MM.1S (cell line): ENCODE data around the gene LRRC31.

ENCODE experiments used
- DNase-seq: peaks from one replicate; pipeline ENCODE4 v3.0.0-alpha.2; 2015
- H2AFZ ChIP-seq: fragments of 300-600 bp; sonication (generic); 2 replicates; pipeline ENCODE4 v1.6.0; 2016; ENCODE audit warnings: antibody characterized with exemption, low read length
- H3F3A ChIP-seq: fragments of 300-600 bp; sonication (generic); 2 replicates; pipeline ENCODE4 v1.6.1; 2016; ENCODE audit warnings: mild to moderate bottlenecking, antibody characterized with exemption, low read length, moderate library complexity, mixed read lengths; ENCODE audit not compliant: insufficient read depth
- H3K27ac ChIP-seq: fragments of 300-600 bp; sonication (generic); 2 replicates; pipeline ENCODE4 v1.5.1; 2016; ENCODE audit warnings: mild to moderate bottlenecking, low read length
- H3K27me3 ChIP-seq: fragments of 300-600 bp; sonication (generic); replicated peaks from 2 replicates; pipeline ENCODE4 v1.6.0; 2016; ENCODE audit warnings: low read length; ENCODE audit not compliant: insufficient read depth
- H3K36me3 ChIP-seq: fragments of 300-600 bp; sonication (generic); replicated peaks from 2 replicates; pipeline ENCODE4 v1.6.1; 2016; ENCODE audit warnings: mild to moderate bottlenecking, low read length, mixed read lengths; ENCODE audit not compliant: insufficient read depth
- H3K4me1 ChIP-seq: fragments of 300-600 bp; sonication (generic); 2 replicates; pipeline ENCODE4 v1.6.1; 2016; ENCODE audit warnings: low read length, mixed read lengths
- H3K4me2 ChIP-seq: fragments of 300-600 bp; sonication (generic); 2 replicates; pipeline ENCODE4 v1.6.0; 2016; ENCODE audit warnings: low read depth, low read length
- H3K4me3 ChIP-seq: fragments of 300-600 bp; sonication (generic); 2 replicates; pipeline ENCODE4 v1.5.1; 2016; ENCODE audit warnings: low read length, mixed read lengths
- H3K79me2 ChIP-seq: fragments of 300-600 bp; sonication (generic); 2 replicates; pipeline ENCODE4 v1.6.1; 2016; ENCODE audit warnings: mixed run types, low read length, mixed read lengths
- H3K9ac ChIP-seq: fragments of 300-600 bp; sonication (generic); 2 replicates; pipeline ENCODE4 v1.6.1; 2016; ENCODE audit warnings: low read length, mixed read lengths
- H3K9me2 ChIP-seq: fragments of 300-600 bp; sonication (generic); replicated peaks from 2 replicates; pipeline ENCODE4 v1.6.1; 2016; ENCODE audit warnings: mild to moderate bottlenecking, low read length, mixed read lengths; ENCODE audit not compliant: insufficient read depth
- H3K9me3 ChIP-seq: fragments of 300-600 bp; sonication (generic); replicated peaks from 2 replicates; pipeline ENCODE4 v1.6.1; 2016; ENCODE audit warnings: mild to moderate bottlenecking, low read length, mixed read lengths; ENCODE audit not compliant: insufficient read depth
- H4K20me1 ChIP-seq: fragments of 300-600 bp; sonication (generic); 2 replicates; pipeline ENCODE4 v1.6.1; 2016; ENCODE audit warnings: mild to moderate bottlenecking, low read length, moderate library complexity, mixed read lengths; ENCODE audit not compliant: insufficient read depth
- CTCF ChIP-seq: fragments of 300-600 bp; sonication (generic); IDR thresholded peaks from 2 replicates; pipeline ENCODE4 v1.5.1; 2016; ENCODE audit warnings: antibody characterized with exemption, low read length, mixed read lengths
- EZH2 ChIP-seq: fragments of 300-600 bp; sonication (generic); optimal IDR thresholded peaks from 2 replicates; pipeline ENCODE3; 2017; ENCODE audit warnings: low read depth, mild to moderate bottlenecking, antibody characterized with exemption, low read length, mixed read lengths
- EZH2phosphoT487 ChIP-seq: fragments of 300-600 bp; sonication (generic); IDR thresholded peaks from 2 replicates; pipeline ENCODE4 v1.6.1; 2018; ENCODE audit warnings: antibody characterized with exemption, low read length

LRRC31 gene

DNA sequence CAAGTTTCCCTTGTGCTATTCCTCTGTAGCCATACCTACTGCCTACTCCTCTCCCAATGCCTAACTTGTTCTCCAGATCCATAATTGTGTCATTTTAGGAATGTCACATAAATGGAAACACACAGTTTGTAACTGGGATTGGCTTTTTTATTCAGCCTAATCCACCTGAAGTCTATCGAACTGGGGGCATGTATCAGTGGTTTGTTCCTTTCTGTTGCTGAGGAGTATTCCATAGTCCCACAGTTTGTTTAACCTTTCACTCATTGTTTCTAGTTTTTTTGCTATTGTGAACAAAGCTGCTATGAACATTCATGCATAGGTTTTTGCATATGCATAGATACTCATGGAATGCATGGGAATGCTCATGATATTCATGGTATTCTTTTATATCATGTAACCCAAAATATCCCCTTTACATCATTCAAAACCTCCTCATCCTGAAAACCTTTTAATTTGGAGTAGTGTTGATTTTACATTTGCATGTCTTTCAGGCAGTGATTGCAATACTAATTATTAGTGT is 31.2 kb downstream of the LRRC31 start:
- no peak overlapping the region for H2AFZ ChIP-seq
- no peaks in the 10 kb centered on the region for H3K79me2 ChIP-seq
- TF ChIP-seq CTCF = no peak
- TF ChIP-seq EZH2 = no peak
- TF ChIP-seq EZH2phosphoT487 = no peak
- H3K9ac ChIP-seq = no peak overlapping the region
- no peaks in the 10 kb centered on the region for H4K20me1 ChIP-seq
- H3F3A ChIP-seq = no peaks in the 10 kb centered on the region
- no peak overlapping the region for H3K4me3 ChIP-seq
- H3K9me3 ChIP-seq = no peaks in the 10 kb centered on the region
- no peak overlapping the region for H3K27ac ChIP-seq
- H3K4me2 ChIP-seq = no peak overlapping the region
- 0 out of 2 replicates have a peak, but pooled peaks cover 9% of the 10 kb centered on the region for H3K4me1 ChIP-seq
- no peaks in the 10 kb centered on the region for H3K27me3 ChIP-seq
- H3K9me2 ChIP-seq = no peaks in the 10 kb centered on the region
- H3K36me3 ChIP-seq = no peaks in the 10 kb centered on the region
- DNase-seq = no peak

- Histone ChIP-seq H3F3A (no peaks in the 10 kb centered on the region), H3K36me3 (no peaks in the 10 kb centered on the region), H3K4me3 (no peak overlapping the region), H2AFZ (peak overlapping the region; percentile 50; the same call in 1 of the 2 replicates), H4K20me1 (no peaks in the 10 kb centered on the region), H3K27me3 (no peaks in the 10 kb centered on the region), H3K4me2 (no peak overlapping the region), H3K79me2 (no peaks in the 10 kb centered on the region), H3K4me1 (0 out of 2 replicates have a peak, but pooled peaks cover 9% of the 10 kb centered on the region), H3K27ac (no peak overlapping the region), H3K9me2 (no peaks in the 10 kb centered on the region), H3K9ac (no peak overlapping the region), H3K9me3 (no peaks in the 10 kb centered on the region)
- no peak for DNase-seq
- TF ChIP-seq EZH2phosphoT487 (no peak), EZH2 (no peak), CTCF (no peak)
These were observed 32.8 kb downstream of the LRRC31 start for GRCh38 chr3:169836942-169837275.

- Histone ChIP-seq H3K36me3 (no peaks in the 10 kb centered on the region), H3K27me3 (no peaks in the 10 kb centered on the region), H3K9me3 (no peaks in the 10 kb centered on the region), H3K9ac (no peak overlapping the region), H3K9me2 (no peaks in the 10 kb centered on the region), H3K4me3 (no peak overlapping the region), H3K79me2 (no peaks in the 10 kb centered on the region), H3K27ac (no peak overlapping the region), H2AFZ (peak overlapping the region; percentile 50; the same call in 1 of the 2 replicates), H3K4me1 (0 out of 2 replicates have a peak, but pooled peaks cover 9% of the 10 kb centered on the region), H3K4me2 (no peak overlapping the region), H4K20me1 (no peaks in the 10 kb centered on the region), H3F3A (no peaks in the 10 kb centered on the region)
- no peak for TF ChIP-seq CTCF
- TF ChIP-seq EZH2phosphoT487 = no peak
- no peak for TF ChIP-seq EZH2
- DNase-seq = no peak
These were observed 33.4 kb downstream of the LRRC31 start for GRCh38 chr3:169836078-169836941.
